Measurements from ENCODE around the gene KRT37.

DNA sequence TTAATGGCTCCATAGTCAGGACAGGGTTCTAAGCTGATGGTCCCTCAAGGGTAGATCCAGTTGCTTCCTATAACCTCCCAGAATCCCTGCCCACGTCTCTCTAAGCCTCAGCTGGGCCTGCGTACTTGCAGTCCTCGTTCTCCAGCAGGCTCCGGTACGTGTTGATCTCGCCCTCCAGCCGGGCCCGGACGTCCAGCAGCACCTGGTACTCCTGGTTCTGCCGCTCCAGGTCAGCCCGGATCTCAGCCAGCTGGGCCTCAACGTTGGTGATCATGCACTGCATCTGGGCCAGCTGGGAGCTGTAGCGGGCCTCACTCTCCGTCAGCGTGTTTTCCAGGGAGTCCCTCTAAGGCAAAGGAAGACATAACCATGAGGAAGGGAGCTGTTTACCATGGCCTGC is 38.3 kb upstream of the KRT37 start:
- TF ChIP-seq ZNF133 (tag by site-specific recombination; IDR thresholded peaks at IDR 0.05): no peak
- no peak for TF ChIP-seq ZBTB1 (tag by site-specific recombination; IDR thresholded peaks at IDR 0.05)
- TF ChIP-seq, protein P1, sequence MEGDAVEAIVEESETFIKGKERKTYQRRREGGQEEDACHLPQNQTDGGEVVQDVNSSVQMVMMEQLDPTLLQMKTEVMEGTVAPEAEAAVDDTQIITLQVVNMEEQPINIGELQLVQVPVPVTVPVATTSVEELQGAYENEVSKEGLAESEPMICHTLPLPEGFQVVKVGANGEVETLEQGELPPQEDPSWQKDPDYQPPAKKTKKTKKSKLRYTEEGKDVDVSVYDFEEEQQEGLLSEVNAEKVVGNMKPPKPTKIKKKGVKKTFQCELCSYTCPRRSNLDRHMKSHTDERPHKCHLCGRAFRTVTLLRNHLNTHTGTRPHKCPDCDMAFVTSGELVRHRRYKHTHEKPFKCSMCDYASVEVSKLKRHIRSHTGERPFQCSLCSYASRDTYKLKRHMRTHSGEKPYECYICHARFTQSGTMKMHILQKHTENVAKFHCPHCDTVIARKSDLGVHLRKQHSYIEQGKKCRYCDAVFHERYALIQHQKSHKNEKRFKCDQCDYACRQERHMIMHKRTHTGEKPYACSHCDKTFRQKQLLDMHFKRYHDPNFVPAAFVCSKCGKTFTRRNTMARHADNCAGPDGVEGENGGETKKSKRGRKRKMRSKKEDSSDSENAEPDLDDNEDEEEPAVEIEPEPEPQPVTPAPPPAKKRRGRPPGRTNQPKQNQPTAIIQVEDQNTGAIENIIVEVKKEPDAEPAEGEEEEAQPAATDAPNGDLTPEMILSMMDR (tag by site-specific recombination; IDR thresholded peaks at IDR 0.05): no peak
- TF ChIP-seq, protein P2, sequence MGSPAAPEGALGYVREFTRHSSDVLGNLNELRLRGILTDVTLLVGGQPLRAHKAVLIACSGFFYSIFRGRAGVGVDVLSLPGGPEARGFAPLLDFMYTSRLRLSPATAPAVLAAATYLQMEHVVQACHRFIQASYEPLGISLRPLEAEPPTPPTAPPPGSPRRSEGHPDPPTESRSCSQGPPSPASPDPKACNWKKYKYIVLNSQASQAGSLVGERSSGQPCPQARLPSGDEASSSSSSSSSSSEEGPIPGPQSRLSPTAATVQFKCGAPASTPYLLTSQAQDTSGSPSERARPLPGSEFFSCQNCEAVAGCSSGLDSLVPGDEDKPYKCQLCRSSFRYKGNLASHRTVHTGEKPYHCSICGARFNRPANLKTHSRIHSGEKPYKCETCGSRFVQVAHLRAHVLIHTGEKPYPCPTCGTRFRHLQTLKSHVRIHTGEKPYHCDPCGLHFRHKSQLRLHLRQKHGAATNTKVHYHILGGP (tag by site-specific recombination; IDR thresholded peaks at IDR 0.05): no peak
- TF ChIP-seq ZBTB20 (tag by site-specific recombination; IDR thresholded peaks at IDR 0.05): no peak
- TF ChIP-seq ZNF654 (tag by site-specific recombination; IDR thresholded peaks at IDR 0.05; ENCODE audit: low read depth): no peak
- TF ChIP-seq ZBTB17 (tag by site-specific recombination; IDR thresholded peaks at IDR 0.05): no peak
- no peak for TF ChIP-seq ZNF529 (tag by site-specific recombination; IDR thresholded peaks at IDR 0.05; ENCODE audit: insufficient replicate concordance)
- TF ChIP-seq, protein P3, sequence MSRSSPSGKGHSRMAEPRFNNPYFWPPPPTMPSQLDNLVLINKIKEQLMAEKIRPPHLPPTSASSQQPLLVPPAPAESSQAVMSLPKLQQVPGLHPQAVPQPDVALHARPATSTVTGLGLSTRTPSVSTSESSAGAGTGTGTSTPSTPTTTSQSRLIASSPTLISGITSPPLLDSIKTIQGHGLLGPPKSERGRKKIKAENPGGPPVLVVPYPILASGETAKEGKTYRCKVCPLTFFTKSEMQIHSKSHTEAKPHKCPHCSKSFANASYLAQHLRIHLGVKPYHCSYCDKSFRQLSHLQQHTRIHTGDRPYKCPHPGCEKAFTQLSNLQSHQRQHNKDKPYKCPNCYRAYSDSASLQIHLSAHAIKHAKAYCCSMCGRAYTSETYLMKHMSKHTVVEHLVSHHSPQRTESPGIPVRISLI (tag by site-specific recombination; IDR thresholded peaks at IDR 0.05): no peak
- no peak for TF ChIP-seq MYNN (tag by site-specific recombination; IDR thresholded peaks at IDR 0.05; ENCODE audit: borderline replicate concordance)
- no peak for TF ChIP-seq ZNF747 (tag by site-specific recombination; IDR thresholded peaks at IDR 0.05)
- TF ChIP-seq ZNF596 (tag by site-specific recombination; IDR thresholded peaks at IDR 0.05): no peak
- TF ChIP-seq, protein P4, sequence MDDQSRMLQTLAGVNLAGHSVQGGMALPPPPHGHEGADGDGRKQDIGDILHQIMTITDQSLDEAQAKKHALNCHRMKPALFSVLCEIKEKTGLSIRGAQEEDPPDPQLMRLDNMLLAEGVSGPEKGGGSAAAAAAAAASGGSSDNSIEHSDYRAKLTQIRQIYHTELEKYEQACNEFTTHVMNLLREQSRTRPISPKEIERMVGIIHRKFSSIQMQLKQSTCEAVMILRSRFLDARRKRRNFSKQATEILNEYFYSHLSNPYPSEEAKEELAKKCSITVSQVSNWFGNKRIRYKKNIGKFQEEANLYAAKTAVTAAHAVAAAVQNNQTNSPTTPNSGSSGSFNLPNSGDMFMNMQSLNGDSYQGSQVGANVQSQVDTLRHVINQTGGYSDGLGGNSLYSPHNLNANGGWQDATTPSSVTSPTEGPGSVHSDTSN (CRISPR knock-in tag; IDR thresholded peaks at IDR 0.05): no peak
